HG03521 (cell line): ENCODE measurements around the gene CCR7.

Experiments used
- ATAC-seq: cut with Tn5 transposase; IDR thresholded peaks from one replicate; pipeline ENCODE4 v1.9.1; 2021; ENCODE audit warnings: mild to moderate bottlenecking, moderate library complexity; ENCODE audit not compliant: unreplicated experiment

Gene CCR7

GRCh38 chr17:40538936-40539705 lies 26.2 kb downstream of the CCR7 start:
- ATAC-seq = no peak

GRCh38 chr17:40538019-40538935 lies 27.0 kb downstream of the CCR7 start:
- ATAC-seq = no peak

GRCh38 chr17:40536295-40537171 lies 28.7 kb downstream of the CCR7 start:
- ATAC-seq = no peak

- ATAC-seq = no peak
Measured at GRCh38 chr17:40535924-40536294, 29.4 kb downstream of the CCR7 start.

- ATAC-seq = no peak
Measured at GRCh38 chr17:40535438-40535837, 29.8 kb downstream of the CCR7 start.

- ATAC-seq = no peak
Measured at GRCh38 chr17:40534371-40535189, 30.7 kb downstream of the CCR7 start.

- no peak for ATAC-seq
Measured at GRCh38 chr17:40533896-40534295, 31.4 kb downstream of the CCR7 start.

- no peak for ATAC-seq
Measured at GRCh38 chr17:40532520-40533253, 32.6 kb downstream of the CCR7 start.

- ATAC-seq = no peak
Measured at GRCh38 chr17:40531051-40531991, 34.0 kb downstream of the CCR7 start.

GRCh38 chr17:40530531-40530994 lies 34.7 kb downstream of the CCR7 start:
- no peak for ATAC-seq

- ATAC-seq = no peak
Measured at GRCh38 chr17:40529991-40530390, 35.3 kb downstream of the CCR7 start.

GRCh38 chr17:40528692-40529417 lies 36.4 kb downstream of the CCR7 start:
- ATAC-seq = no peak

- ATAC-seq = no peak
Measured at GRCh38 chr17:40526668-40527067, 38.6 kb downstream of the CCR7 start.

GRCh38 chr17:40525294-40525693 lies 40.0 kb downstream of the CCR7 start:
- no peak for ATAC-seq

GRCh38 chr17:40524243-40524965 lies 40.9 kb downstream of the CCR7 start:
- no peak for ATAC-seq

GRCh38 chr17:40522961-40523310 lies 42.3 kb downstream of the CCR7 start:
- no peak for ATAC-seq
